ENCODE measurements around the gene G6PD. TPM values are rescaled to one million over a fixed set of nuclear protein-coding genes. Genes with fewer than 3 reads are reported as not detected.

G6PD gene
- total RNA-seq, 5 donors from 2014 or later (not counting 1 experiment from before 2014, with no cell fraction given) = 46.0 to 59.5 (median 52.4) TPM

DNA sequence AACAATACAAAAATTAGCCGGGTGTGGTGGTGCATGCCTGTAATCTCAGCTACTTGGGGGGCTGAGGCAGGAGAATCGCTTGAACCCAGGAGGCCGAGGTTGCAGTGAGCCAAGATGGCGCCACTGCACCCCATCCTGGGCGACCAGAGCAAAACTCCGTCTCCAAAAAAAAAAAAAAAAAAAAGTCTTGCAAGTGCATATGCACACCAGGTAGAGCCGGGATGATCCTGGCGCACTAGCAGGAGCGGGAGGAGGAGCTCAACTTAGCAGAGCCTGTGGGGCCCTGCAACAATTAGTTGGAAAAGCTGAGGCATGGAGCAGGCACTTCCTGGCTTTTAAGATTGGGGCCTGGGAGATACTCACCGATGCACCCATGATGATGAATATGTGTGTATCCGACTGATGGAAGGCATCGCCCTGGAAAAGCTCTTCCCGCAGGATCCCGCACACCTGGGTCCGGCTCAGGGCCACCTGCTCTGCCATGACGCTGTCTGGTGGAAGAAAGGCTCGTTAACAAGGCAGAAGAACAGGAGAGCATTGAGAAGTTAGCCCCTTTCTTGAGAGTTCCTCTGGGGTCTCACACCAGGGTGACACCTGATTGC is 872 bp downstream of the G6PD start:
- peaks cover 42 to 57% (median 44%) of the 10 kb centered on the region in 3 donors for H3K4me1 Mint-ChIP-seq
- peak overlapping the region; percentile 70 to 90 (median 75) for H3K4me3 Mint-ChIP-seq
- ChIA-PET CTCF (interaction anchor here in 1 of 2 donors (0.6 kb wide), 3 partner anchors 12 to 238 kb away, joined by 3 to 5 read pairs (median 3); no protein-coding TSS in a partner anchor), POLR2A (interaction anchor here in 1 of 2 donors (0.7 to 1.0 kb wide), 2 partner anchors 29 to 717 kb away, joined by 7 to 11 read pairs; no protein-coding TSS in a partner anchor)
- H3K4me1 ChIP-seq (ENCODE audit: control insufficient read depth in 1 of 2, extremely low read depth in 1 of 2, insufficient read depth in 2 of 2, low read length in 2 of 2) = peaks cover 3 to 71% of the 10 kb centered on the region in 2 experiments
- H3K27me3 Mint-ChIP-seq = peaks cover 0 to 4% of the 10 kb centered on the region in 2 donors
- no peaks in the 10 kb centered on the region for H3K9me3 ChIP-seq
- DNase-seq = no peak
- H3K36me3 ChIP-seq (ENCODE audit: control insufficient read depth in 2 of 2, extremely low read depth in 1 of 2, insufficient read depth in 1 of 2, low read length in 1 of 2) = peaks cover 0 to 12% of the 10 kb centered on the region in 2 donors
- WGBS (ENCODE audit: insufficient coverage) = 96% methylated on average over 7 of the region's 17 CpGs
- H3K27me3 ChIP-seq (replicated peaks in 1 of 2; ENCODE audit: control insufficient read depth in 2 of 2, extremely low read depth in 1 of 2, insufficient read depth in 2 of 2, low read length in 1 of 2) = no peaks in the 10 kb centered on the region
- peak overlapping the region; percentile 27 to 61 for H3K27ac Mint-ChIP-seq
- H3K27ac ChIP-seq (ENCODE audit: low read length) = peak overlapping the region; percentile 44
- peaks cover 6% of the 10 kb centered on the region for H3K36me3 Mint-ChIP-seq
- peak overlapping the region in 1 of 2 donors; percentile 87 for H3K4me3 ChIP-seq (ENCODE audit: control insufficient read depth in 1 of 2, extremely low read depth in 1 of 2, low read length in 1 of 2)
- no peaks in the 10 kb centered on the region for H3K9me3 Mint-ChIP-seq
- no peak for ATAC-seq (replicated peaks in 1 of 4)

DNA sequence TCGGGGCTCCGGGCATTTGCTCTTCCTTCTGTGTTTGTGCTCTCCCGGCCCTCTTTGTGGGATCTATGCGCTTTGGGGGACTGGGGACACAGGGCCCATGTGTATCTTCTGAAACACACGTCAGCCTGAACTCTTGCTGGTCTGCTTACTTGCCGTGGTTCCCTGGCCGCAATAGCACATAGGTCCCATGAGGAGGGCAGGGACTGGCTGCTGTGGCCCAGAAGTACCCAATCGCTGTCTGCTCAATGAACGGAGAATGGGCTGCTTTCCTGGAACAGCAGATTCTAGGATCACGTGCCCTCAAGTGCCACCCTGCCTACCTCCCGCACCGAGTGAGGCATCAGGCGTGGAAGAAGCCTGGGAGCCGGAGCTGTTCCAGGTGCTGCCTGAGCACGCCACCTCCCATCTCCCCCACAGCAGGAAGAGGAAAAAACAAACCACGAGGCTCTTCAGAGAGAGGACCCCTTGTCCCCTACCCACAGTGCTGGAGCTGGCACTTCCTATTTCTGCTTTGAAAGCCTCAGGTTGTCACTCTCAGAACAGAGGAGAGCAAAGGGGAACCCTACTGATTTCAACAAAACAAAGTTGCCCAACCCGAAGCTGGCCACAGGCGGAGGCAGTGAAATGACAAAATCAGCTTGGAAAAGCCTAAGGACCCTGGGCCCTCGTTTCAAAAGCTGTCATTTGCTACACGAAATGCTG is 3.8 kb downstream of the G6PD start:
- Histone ChIP-seq H3K27ac (ENCODE audit: low read length) (peak overlapping the region; percentile 67), H3K4me3 (ENCODE audit: control insufficient read depth in 1 of 2, extremely low read depth in 1 of 2, low read length in 1 of 2) (peak overlapping the region in 1 of 2 donors; percentile 12), H3K4me1 (ENCODE audit: control insufficient read depth in 1 of 2, extremely low read depth in 1 of 2, insufficient read depth in 2 of 2, low read length in 2 of 2) (peaks cover 0 to 52% of the 10 kb centered on the region in 2 experiments), H3K36me3 (ENCODE audit: control insufficient read depth in 2 of 2, extremely low read depth in 1 of 2, insufficient read depth in 1 of 2, low read length in 1 of 2) (peaks cover 0 to 12% of the 10 kb centered on the region in 2 donors), H3K9me3 (no peaks in the 10 kb centered on the region), H3K27me3 (replicated peaks in 1 of 2; ENCODE audit: control insufficient read depth in 2 of 2, extremely low read depth in 1 of 2, insufficient read depth in 2 of 2, low read length in 1 of 2) (no peaks in the 10 kb centered on the region)
- CTCF ChIA-PET = interaction anchor here in 1 of 2 donors (0.6 kb wide), 1 partner anchor 113 kb away, joined by 3 read pairs; no protein-coding TSS in a partner anchor
- DNase-seq (peak in 3 of 35 experiments; percentile 7 to 46 (median 30)), ATAC-seq (replicated peaks in 1 of 4) (no peak)
- WGBS (ENCODE audit: insufficient coverage) = 39% methylated on average over 3 of the region's 20 CpGs
- no peaks in the 10 kb centered on the region for H3K9me3 Mint-ChIP-seq
- POLR2A ChIA-PET = interaction anchor here in 1 of 2 donors (0.5 kb wide), 1 partner anchor 182 kb away, joined by 10 read pairs; no protein-coding TSS in a partner anchor
- peaks cover 0 to 6% of the 10 kb centered on the region in 2 donors for H3K27me3 Mint-ChIP-seq
- peak overlapping the region; percentile 59 to 73 (median 61) for H3K4me3 Mint-ChIP-seq
- H3K36me3 Mint-ChIP-seq = peaks cover 2% of the 10 kb centered on the region
- H3K4me1 Mint-ChIP-seq = peaks cover 27 to 39% (median 34%) of the 10 kb centered on the region in 3 donors
- H3K27ac Mint-ChIP-seq = peak overlapping the region; percentile 84 to 90

DNA sequence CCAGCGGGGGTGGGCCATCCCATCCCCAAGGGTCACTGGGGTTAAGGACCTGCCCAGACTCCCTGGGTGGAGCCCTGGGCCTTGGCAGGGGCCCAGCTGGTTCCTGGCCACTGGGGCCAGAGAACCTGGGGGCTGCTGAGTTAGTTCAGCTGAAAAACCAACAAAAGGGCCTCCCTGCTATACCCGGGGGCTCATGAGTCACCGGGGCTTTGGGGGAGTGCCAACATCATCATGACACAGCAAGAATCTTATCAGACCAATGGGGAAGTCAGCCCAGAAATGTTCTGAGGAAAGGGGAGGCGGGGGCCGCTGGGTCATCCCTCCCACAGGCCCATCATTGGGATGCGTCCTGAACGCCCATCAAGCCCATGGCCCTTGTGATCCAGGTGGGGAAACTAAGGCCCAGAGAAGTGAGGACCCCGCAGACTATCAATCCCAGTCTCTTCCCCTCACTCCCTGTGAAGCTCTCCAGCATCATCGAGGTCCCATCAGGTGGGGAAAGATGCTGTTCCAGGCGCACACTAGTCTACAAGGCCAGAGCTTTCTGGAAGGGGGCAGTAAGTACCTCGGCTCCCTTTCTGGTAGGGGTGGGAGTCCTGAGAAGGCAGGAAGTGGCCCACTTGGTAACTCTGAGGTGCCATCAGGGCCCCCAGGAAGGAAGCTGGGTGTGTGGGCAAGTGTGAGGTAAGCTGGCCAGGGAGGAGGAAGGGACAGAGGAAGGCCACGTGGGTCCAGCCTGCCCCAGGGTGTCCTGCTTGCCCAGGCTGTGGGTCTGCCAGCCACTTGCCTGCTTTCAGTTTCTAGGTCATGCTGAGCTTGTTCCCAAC is 4.5 kb downstream of the G6PD start:
- peaks cover 24 to 38% (median 33%) of the 10 kb centered on the region in 3 donors for H3K4me1 Mint-ChIP-seq
- CTCF ChIA-PET = interaction anchor here in 1 of 2 donors (0.6 kb wide), 1 partner anchor 112 kb away, joined by 3 read pairs; no protein-coding TSS in a partner anchor
- Histone ChIP-seq H3K4me1 (ENCODE audit: control insufficient read depth in 1 of 2, extremely low read depth in 1 of 2, insufficient read depth in 2 of 2, low read length in 2 of 2) (peaks cover 0 to 52% of the 10 kb centered on the region in 2 experiments), H3K36me3 (ENCODE audit: control insufficient read depth in 2 of 2, extremely low read depth in 1 of 2, insufficient read depth in 1 of 2, low read length in 1 of 2) (peaks cover 0 to 12% of the 10 kb centered on the region in 2 donors), H3K4me3 (ENCODE audit: control insufficient read depth in 1 of 2, extremely low read depth in 1 of 2, low read length in 1 of 2) (peak overlapping the region in 1 of 2 donors; percentile 12), H3K27me3 (replicated peaks in 1 of 2; ENCODE audit: control insufficient read depth in 2 of 2, extremely low read depth in 1 of 2, insufficient read depth in 2 of 2, low read length in 1 of 2) (no peaks in the 10 kb centered on the region), H3K27ac (ENCODE audit: low read length) (peak overlapping the region; percentile 67), H3K9me3 (no peaks in the 10 kb centered on the region)
- peaks cover 2% of the 10 kb centered on the region for H3K36me3 Mint-ChIP-seq
- no CpG with 5 or more reads among the region's 12 CpGs for WGBS (ENCODE audit: insufficient coverage)
- H3K9me3 Mint-ChIP-seq = no peaks in the 10 kb centered on the region
- peaks cover 0 to 6% of the 10 kb centered on the region in 2 donors for H3K27me3 Mint-ChIP-seq
- DNase-seq (peak in 12 of 35 experiments; percentile 10 to 38 (median 24)), ATAC-seq (replicated peaks in 1 of 4) (no peak)
- POLR2A ChIA-PET = interaction anchor here in 1 of 2 donors (0.5 kb wide), 1 partner anchor 182 kb away, joined by 10 read pairs; no protein-coding TSS in a partner anchor
- peak overlapping the region; percentile 59 to 73 (median 61) for H3K4me3 Mint-ChIP-seq
- H3K27ac Mint-ChIP-seq = peak overlapping the region; percentile 84 to 90

DNA sequence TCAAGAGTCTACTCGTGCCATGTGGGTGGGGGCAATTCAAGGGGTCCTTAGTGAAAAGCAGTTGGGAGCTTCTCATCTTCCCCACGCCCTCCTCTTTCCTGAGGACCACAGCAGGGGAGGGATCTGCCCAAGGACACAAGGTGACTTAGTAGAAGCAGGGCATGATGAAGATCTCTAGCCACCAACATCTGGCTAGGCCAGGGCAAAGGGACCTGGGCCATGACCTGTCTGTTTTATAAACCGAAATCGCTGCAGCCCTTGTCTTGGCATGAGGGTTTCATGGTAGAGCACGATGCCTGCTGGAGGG is 5.1 kb downstream of the G6PD start:
- no peaks in the 10 kb centered on the region for H3K9me3 ChIP-seq
- H3K36me3 ChIP-seq (ENCODE audit: control insufficient read depth in 2 of 2, extremely low read depth in 1 of 2, insufficient read depth in 1 of 2, low read length in 1 of 2) = peaks cover 0 to 12% of the 10 kb centered on the region in 2 donors
- no peak overlapping the region for H3K4me3 ChIP-seq (ENCODE audit: control insufficient read depth in 1 of 2, extremely low read depth in 1 of 2, low read length in 1 of 2)
- Mint-ChIP-seq H3K4me1 (peaks cover 24 to 38% (median 33%) of the 10 kb centered on the region in 3 donors), H3K4me3 (no peak overlapping the region), H3K9me3 (no peaks in the 10 kb centered on the region), H3K36me3 (peaks cover 2% of the 10 kb centered on the region), H3K27me3 (peaks cover 0 to 6% of the 10 kb centered on the region in 2 donors), H3K27ac (no peak overlapping the region)
- H3K27ac ChIP-seq (ENCODE audit: low read length) = peak overlapping the region; percentile 67
- WGBS (ENCODE audit: insufficient coverage) = no CpG with 5 or more reads among the region's 5 CpGs
- H3K4me1 ChIP-seq (ENCODE audit: control insufficient read depth in 1 of 2, extremely low read depth in 1 of 2, insufficient read depth in 2 of 2, low read length in 2 of 2) = peaks cover 0 to 52% of the 10 kb centered on the region in 2 experiments
- DNase-seq (no peak), ATAC-seq (replicated peaks in 1 of 4) (no peak)
- ChIA-PET POLR2A (no interaction called here), CTCF (no interaction called here)
- no peaks in the 10 kb centered on the region for H3K27me3 ChIP-seq (replicated peaks in 1 of 2; ENCODE audit: control insufficient read depth in 2 of 2, extremely low read depth in 1 of 2, insufficient read depth in 2 of 2, low read length in 1 of 2)

DNA sequence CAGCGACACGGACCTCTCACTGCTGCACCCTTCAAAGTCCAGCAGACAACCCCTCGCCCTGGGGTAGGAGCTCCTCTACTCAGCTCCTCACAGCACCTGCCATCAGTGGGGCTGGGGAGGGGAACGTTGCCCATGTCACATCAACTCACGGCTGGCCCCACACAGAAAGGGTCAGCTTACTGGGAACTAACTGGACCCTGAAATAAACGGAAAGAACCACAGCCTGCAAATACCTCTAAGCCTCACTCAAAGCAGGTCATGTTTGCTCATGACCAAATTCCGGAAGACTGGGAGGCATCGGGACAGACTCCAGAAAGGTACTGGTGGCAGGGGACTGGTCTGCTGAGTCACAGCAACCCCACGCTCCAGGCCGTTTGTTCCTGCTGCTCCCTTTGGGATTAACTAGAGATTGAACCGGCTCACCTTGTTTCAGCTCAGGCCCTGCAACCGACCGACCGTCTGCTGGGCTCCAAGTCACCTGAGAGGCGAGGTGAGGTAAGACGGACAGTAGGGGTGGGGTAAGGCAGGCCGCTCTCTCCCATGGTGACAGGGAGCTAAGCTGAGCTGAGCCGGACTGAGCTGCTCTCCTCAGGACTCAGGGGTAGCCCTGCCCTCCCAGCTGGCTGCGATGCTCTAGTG is 5.6 kb downstream of the G6PD start:
- peaks cover 0 to 14% of the 10 kb centered on the region in 2 donors for H3K36me3 ChIP-seq (ENCODE audit: control insufficient read depth in 2 of 2, extremely low read depth in 1 of 2, insufficient read depth in 1 of 2, low read length in 1 of 2)
- DNase-seq = no peak
- peaks cover 0 to 47% of the 10 kb centered on the region in 2 experiments for H3K4me1 ChIP-seq (ENCODE audit: control insufficient read depth in 1 of 2, extremely low read depth in 1 of 2, insufficient read depth in 2 of 2, low read length in 2 of 2)
- H3K27ac ChIP-seq (ENCODE audit: low read length) = no peak overlapping the region
- peaks cover 0 to 6% of the 10 kb centered on the region in 2 donors for H3K27me3 Mint-ChIP-seq
- H3K4me3 Mint-ChIP-seq = no peak overlapping the region
- peak overlapping the region; percentile 52 to 57 for H3K27ac Mint-ChIP-seq
- H3K4me1 Mint-ChIP-seq = peaks cover 21 to 34% (median 30%) of the 10 kb centered on the region in 3 donors
- no peak overlapping the region for H3K4me3 ChIP-seq (ENCODE audit: control insufficient read depth in 1 of 2, extremely low read depth in 1 of 2, low read length in 1 of 2)
- ChIA-PET POLR2A (no interaction called here), CTCF (no interaction called here)
- peaks cover 2% of the 10 kb centered on the region for H3K36me3 Mint-ChIP-seq
- ATAC-seq (replicated peaks in 1 of 4) = no peak
- 94% methylated on average over 9 of the region's 19 CpGs for WGBS (ENCODE audit: insufficient coverage)
- H3K9me3 ChIP-seq = no peaks in the 10 kb centered on the region
- H3K27me3 ChIP-seq (replicated peaks in 1 of 2; ENCODE audit: control insufficient read depth in 2 of 2, extremely low read depth in 1 of 2, insufficient read depth in 2 of 2, low read length in 1 of 2) = no peaks in the 10 kb centered on the region
- no peaks in the 10 kb centered on the region for H3K9me3 Mint-ChIP-seq

All from T-cell (primary cell).